ENCODE results near the gene SMTN. TPM values are rescaled to one million over a fixed set of nuclear protein-coding genes. Genes with fewer than 3 reads are reported as not detected.

The SMTN gene
- total RNA-seq, 1 experiment from 2014 or later = 68.8 TPM

DNA sequence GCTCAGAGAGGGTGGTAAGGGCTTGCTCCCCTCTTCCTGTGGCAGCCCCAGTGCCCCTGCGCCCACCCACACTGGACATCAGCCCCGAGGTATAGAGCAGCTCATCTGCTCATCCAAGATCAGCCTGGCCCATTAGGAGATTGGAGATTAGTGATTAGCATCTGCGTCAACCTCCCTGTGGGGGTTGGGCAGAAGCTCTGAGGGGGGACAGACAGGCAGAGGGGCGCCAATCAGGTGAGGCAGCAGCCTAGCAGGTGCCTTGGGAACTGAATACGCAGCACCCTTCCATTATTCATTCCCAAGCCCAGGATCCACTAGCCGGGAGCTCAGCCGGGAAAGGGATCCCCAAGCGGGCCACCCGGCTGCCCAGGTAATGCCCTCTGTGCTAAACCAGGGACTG lies 11.0 kb downstream of the SMTN start:
- Histone ChIP-seq H3K36me3 (ENCODE audit: low read depth) (no peaks in the 10 kb centered on the region), H4K20me1 (ENCODE audit: insufficient read depth) (no peaks in the 10 kb centered on the region; the same call in 1 of the 2 replicates), H3K27me3 (ENCODE audit: insufficient read depth, low read depth) (no peaks in the 10 kb centered on the region), H3K4me2 (no peak overlapping the region), H3K9me3 (ENCODE audit: insufficient read depth, low read depth) (no peaks in the 10 kb centered on the region), H3K9me2 (ENCODE audit: insufficient read depth) (no peaks in the 10 kb centered on the region), H3K79me2 (ENCODE audit: low read depth) (no peaks in the 10 kb centered on the region), H3K4me3 (no peak overlapping the region), H3K4me1 (replicated peaks; ENCODE audit: insufficient read depth) (no peaks in the 10 kb centered on the region), H3K27ac (no peak overlapping the region), H3F3A (ENCODE audit: insufficient read depth, low read depth) (no peaks in the 10 kb centered on the region), H2AFZ (no peak overlapping the region)
- ChIA-PET POLR2A (ENCODE audit: unreplicated experiment) (interaction anchor here (0.6 kb wide), 1 partner anchor 70 kb away, joined by 4 read pairs; no protein-coding TSS in a partner anchor), CTCF (no interaction called here)
- intact Hi-C loops (cut with micrococcal nuclease; ENCODE audit: unreplicated experiment) = no loop called here
- DNase-seq = no peak
- TF ChIP-seq EZH2 (IDR thresholded peaks at IDR 0.05; ENCODE audit: low read depth) = no peak
- TF ChIP-seq, protein P1, sequence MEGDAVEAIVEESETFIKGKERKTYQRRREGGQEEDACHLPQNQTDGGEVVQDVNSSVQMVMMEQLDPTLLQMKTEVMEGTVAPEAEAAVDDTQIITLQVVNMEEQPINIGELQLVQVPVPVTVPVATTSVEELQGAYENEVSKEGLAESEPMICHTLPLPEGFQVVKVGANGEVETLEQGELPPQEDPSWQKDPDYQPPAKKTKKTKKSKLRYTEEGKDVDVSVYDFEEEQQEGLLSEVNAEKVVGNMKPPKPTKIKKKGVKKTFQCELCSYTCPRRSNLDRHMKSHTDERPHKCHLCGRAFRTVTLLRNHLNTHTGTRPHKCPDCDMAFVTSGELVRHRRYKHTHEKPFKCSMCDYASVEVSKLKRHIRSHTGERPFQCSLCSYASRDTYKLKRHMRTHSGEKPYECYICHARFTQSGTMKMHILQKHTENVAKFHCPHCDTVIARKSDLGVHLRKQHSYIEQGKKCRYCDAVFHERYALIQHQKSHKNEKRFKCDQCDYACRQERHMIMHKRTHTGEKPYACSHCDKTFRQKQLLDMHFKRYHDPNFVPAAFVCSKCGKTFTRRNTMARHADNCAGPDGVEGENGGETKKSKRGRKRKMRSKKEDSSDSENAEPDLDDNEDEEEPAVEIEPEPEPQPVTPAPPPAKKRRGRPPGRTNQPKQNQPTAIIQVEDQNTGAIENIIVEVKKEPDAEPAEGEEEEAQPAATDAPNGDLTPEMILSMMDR (conservative IDR thresholded peaks at IDR 0.05) = no peak
- BruUV-seq (replicated peaks) = no TSS peak

DNA sequence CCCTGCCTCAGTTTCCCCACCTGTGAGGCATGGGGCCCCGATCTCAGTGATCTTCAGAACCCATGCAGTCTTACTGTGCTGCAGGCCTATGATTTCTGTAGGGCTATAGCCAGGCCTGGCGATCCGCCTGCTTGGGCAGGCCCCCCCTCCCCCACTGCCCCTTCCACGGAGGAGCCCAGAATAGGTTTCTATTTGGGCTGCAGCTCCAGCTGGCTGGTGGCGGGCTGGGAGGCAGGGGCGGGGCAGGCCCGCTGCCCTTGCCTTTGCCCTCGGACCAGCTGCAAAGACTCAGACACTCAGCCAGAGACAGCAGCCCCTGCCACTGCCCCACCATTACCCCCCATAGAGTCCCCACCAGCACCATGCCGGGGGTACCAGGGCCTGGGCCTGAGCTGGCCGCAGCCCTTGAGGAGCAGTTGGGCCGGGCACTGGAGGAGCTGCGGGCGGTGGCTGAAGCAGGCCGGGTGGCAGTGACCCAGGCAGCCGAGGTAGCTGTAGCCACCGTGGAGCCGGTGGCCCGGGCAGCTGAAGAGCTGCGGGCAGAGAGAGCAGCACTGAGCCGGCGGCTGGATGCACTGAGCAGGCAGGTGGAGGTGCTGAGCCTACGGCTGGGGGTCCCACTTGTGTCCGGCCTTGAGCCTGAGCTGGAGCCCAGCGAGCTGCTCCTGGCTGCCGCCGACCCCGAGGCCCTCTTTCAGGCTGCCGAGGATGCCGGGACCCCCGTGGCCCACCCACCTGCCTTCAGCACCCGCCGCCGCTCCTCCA lies 12.2 kb downstream of the SMTN start:
- BruUV-seq (replicated peaks) = no TSS peak
- Histone ChIP-seq H3K27me3 (ENCODE audit: insufficient read depth, low read depth) (no peaks in the 10 kb centered on the region), H3K36me3 (ENCODE audit: low read depth) (no peaks in the 10 kb centered on the region), H3K79me2 (ENCODE audit: low read depth) (no peaks in the 10 kb centered on the region), H3K9me3 (ENCODE audit: insufficient read depth, low read depth) (no peaks in the 10 kb centered on the region), H3K27ac (no peak overlapping the region), H3F3A (ENCODE audit: insufficient read depth, low read depth) (no peaks in the 10 kb centered on the region), H2AFZ (no peak overlapping the region), H3K9me2 (ENCODE audit: insufficient read depth) (no peaks in the 10 kb centered on the region), H3K4me3 (no peak overlapping the region), H3K4me2 (no peak overlapping the region), H4K20me1 (ENCODE audit: insufficient read depth) (no peaks in the 10 kb centered on the region; the same call in 1 of the 2 replicates), H3K4me1 (replicated peaks; ENCODE audit: insufficient read depth) (no peaks in the 10 kb centered on the region)
- TF ChIP-seq, protein P1 (conservative IDR thresholded peaks at IDR 0.05) = no peak
- TF ChIP-seq EZH2 (IDR thresholded peaks at IDR 0.05; ENCODE audit: low read depth) = no peak
- intact Hi-C loops (cut with micrococcal nuclease; ENCODE audit: unreplicated experiment) = no loop called here
- CTCF ChIA-PET = interaction anchor here (0.6 kb wide), 1 partner anchor 124 kb away, joined by 3 read pairs; no protein-coding TSS in a partner anchor
- POLR2A ChIA-PET (ENCODE audit: unreplicated experiment) = interaction anchor here (0.6 kb wide), 1 partner anchor 806 kb away, joined by 4 read pairs; no protein-coding TSS in a partner anchor
- no peak for DNase-seq

DNA sequence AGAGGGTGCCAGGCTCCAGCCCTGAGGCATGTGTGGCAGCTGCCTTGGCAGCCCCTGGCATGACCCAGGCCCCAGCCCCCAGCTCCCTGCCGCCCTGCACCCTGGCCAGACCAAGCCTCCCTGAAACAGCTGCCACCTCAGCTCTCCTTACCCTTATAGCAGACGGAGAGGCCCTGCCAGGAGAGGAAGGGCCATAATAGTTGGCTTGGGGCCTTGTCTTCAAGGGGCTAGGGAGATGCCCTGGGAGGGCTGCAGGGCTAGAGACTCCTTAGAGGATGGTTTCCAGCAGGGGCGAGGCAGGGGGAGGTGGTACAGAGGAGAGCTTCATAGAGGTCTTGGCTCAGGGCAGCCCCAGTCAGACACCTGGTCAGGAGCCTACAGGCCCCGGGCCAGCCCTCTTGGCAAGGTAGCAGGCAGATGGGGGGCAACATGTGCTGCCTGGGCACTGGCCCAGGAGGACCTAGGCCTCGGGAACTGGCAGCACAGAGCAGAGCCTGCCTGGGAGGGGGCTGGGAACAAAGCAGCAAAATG lies 13.0 kb downstream of the SMTN start:
- BruUV-seq (replicated peaks) = no TSS peak
- Histone ChIP-seq H3K27me3 (ENCODE audit: insufficient read depth, low read depth) (no peaks in the 10 kb centered on the region), H3K9me2 (ENCODE audit: insufficient read depth) (no peaks in the 10 kb centered on the region), H4K20me1 (ENCODE audit: insufficient read depth) (no peaks in the 10 kb centered on the region; the same call in 1 of the 2 replicates), H3K79me2 (ENCODE audit: low read depth) (no peaks in the 10 kb centered on the region), H3K4me2 (no peak overlapping the region), H3K36me3 (ENCODE audit: low read depth) (no peaks in the 10 kb centered on the region), H3K4me1 (replicated peaks; ENCODE audit: insufficient read depth) (no peaks in the 10 kb centered on the region), H3F3A (ENCODE audit: insufficient read depth, low read depth) (no peaks in the 10 kb centered on the region), H2AFZ (no peak overlapping the region), H3K4me3 (no peak overlapping the region), H3K27ac (no peak overlapping the region), H3K9me3 (ENCODE audit: insufficient read depth, low read depth) (no peaks in the 10 kb centered on the region)
- ChIA-PET CTCF (interaction anchor here (0.8 kb wide), 1 partner anchor 13 kb away, joined by 3 read pairs; the partner anchor contains the start of gene SELENOM), POLR2A (ENCODE audit: unreplicated experiment) (no interaction called here)
- DNase-seq = no peak
- intact Hi-C loops (cut with micrococcal nuclease; ENCODE audit: unreplicated experiment) = no loop called here
- TF ChIP-seq, protein P1 (conservative IDR thresholded peaks at IDR 0.05) = no peak
- TF ChIP-seq EZH2 (IDR thresholded peaks at IDR 0.05; ENCODE audit: low read depth) = no peak
